ENCODE measurements around the gene UMAD1.

The UMAD1 gene

DNA sequence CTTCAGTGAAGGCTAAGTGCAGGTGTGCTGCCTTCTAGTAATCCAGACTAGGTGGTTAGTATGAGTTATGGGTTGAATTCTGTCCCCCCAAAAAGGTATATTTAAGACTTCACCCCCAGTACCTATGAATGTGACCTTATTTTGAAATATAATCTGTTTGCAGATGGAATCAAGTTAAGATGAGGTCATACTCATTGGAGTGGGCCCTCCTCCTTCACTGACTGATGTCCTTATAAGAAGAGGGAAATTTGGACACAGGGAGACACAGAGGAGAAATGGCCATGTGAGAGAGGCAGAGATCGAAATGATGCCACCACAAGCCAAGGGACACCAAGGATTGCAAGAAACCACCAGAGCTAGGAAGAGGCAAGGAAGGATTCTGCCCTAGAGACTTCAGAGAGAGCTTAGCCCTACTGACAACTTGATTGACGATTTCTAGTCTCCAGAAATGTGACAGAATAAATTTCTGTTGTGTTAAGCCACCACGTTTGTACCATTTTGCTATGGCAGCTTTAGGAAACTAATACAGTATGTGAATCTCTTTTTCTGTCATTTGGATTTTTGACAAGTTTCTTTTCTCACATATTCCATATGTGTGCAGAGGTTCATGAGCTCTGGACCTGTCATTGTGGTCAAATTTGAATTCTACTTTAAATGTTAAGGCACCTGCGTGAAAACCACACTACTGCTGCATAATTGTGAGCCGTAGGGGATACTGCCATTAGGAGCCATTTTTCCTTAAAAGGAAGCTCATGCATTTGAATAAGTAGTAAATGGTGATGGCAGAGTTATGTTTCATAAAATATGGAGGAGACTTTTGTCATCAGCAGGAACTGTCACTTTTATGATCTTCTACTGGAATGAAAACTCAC, 80.4 kb downstream of the UMAD1 start:
- no peak for DNase-seq

DNA sequence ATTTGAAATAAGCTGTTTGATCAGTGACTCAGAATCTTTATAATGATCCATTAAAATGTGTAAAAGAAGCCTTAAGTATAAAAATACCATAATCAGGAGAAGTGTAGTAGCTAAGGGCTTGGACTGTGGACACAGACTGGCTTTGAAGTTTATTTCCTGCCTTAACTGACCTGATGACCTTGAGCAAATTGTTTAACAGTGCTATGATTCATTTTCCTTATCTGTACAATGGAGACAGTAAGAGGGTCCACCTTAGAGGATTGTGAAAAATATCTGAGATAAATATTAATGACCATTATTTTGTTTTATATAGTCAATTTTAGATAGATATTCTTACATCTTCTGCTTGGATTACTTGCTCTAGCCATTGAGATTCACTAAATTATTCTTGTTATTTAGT, 91.2 kb downstream of the UMAD1 start:
- no peak for DNase-seq

- no peak for DNase-seq
Measured at GRCh38 chr7:7732621-7733281, 92.2 kb downstream of the UMAD1 start.

GRCh38 chr7:7736671-7737070, 96.1 kb downstream of the UMAD1 start:
- DNase-seq = no peak

DNA sequence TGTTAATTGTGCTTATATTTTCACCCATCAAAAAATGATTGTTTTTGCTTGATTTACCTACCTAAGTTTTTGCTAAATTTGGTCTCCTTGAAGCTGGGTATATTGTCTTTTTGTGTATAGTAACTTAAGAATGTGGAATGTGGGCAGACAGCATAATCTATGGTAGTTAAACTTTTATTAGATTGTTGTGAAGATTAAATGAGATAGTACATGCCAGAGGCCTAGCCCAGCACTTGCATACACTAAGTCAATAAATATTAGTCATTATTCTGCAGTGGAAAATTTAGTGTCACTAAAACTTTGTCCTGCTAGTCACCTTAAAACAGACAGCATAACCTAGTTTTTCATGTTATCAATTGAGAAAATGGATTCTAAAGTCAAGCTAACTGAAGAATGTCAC, 97.1 kb downstream of the UMAD1 start:
- no peak for DNase-seq

DNA sequence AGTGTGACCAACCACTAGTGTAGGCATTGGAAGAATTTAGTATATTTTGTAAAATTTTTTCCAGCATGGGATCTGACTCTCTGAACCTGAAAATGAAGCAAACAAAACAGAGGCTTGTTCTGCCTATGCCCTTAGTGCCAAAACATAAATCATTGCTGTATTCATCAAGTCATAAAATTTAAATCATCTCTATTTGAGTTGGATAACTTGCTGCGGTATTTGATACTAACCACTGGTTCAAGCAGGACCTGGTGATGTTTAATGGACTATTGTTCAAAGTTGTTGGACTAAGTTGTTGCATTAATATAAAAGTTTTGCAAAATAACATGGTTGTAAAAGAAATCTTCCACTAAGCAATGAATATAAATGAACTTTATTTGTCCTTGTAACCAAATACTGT, 97.6 kb downstream of the UMAD1 start:
- no peak for DNase-seq

- DNase-seq = no peak
Measured at GRCh38 chr7:7738622-7739021, 98.1 kb downstream of the UMAD1 start.

DNA sequence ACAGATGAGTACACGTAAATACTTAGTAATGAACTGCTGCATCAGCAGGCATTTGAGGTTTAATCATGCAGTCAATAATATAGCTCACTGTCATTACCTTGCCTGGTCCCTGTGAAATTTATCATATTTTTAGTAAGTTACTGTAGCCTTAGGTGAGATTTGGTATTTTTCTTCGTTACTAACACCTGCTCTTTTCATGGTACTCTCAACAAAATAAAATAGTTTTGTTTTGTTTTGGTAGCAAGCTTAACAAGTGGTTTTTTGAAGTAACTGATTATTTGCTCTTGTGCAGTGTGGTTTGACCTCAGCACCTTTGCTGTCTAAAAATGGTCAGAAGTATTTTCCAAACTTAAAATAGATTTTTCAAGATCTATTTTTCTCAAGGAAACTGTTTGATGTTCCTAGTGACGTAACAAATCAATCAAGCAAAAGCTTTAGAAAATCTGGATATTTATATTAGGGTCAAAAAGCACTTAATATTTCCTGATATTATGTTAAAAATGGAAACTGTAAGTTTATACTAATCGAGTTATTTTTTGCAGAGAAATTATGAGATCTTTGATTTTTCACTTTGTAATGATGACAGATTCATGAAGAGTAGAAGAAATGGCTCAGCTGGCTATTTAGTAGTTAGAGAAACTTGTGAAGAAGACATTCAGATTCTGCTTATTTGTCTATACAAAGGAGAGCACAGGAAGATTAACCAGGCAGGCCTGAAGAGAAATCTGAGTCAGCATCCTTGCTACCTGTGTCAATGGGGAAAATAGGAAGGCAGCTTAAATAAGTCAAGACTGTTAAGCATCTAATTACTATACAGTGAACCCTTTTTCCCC, 98.9 kb downstream of the UMAD1 start:
- no peak for DNase-seq

- DNase-seq = no peak
Measured at GRCh38 chr7:7740037-7740355, 99.4 kb downstream of the UMAD1 start.

DNA sequence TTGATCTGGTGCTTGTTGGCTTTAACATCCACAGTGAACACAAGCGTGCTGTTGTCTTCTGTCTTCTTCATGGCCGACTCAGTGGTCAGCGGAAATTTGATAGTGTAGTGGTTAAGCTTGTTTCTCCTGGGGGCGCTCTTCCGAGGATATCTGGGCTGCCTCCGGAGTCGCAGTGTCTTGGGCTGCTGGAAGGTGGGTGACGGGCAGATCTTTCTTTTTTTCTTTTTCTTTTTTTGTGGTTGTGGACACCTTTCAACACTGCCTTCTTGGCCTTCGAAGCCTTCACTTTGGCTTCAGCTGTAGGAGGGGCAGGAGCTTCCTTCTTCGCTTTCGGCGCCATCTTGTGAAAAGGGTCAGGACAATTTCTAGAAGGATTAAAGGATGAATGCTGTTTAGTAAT, 101.7 kb downstream of the UMAD1 start:
- no peak for DNase-seq

DNA sequence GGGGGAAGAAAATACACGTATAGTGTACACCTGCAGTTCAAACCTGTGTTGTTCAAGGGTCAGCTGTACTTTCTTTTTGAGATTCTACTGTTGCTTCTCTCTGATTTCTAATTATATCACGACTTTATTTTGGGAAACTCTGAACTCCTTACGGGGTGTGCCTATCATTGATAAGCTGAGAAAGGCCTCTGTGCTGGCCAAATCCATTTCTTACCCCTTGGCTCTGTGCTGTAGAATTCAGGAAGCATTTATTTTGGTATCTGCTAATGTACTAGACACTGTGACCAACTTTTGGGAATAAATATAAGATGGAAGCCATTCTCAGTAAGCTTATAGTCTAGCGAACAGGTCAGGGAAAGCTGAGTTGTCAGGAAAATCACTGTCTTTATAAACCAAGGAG, 104.7 kb downstream of the UMAD1 start:
- DNase-seq = no peak

- DNase-seq = no peak
Measured at GRCh38 chr7:7745966-7746365, 105.4 kb downstream of the UMAD1 start.

DNA sequence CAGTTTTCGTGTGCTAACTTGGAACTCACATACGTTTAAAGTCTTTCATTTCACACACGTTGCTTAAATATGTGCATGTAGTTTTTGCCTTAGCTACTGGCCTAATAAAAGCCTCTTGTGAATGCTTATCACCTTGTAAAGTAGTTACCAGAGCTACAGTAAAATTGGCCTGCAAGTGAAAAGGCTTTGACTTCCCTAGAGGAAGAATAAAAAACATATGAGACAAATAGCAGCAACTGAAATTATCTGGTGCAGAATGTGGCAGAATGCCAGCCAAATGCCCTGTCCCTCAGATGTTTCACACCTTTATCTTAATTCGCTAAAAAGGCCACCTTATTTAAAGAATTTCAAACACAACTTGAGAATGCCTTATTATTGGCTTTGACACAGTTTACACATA, 105.9 kb downstream of the UMAD1 start:
- no peak for DNase-seq

- no peak for DNase-seq
Measured at GRCh38 chr7:7750571-7751242, 110.2 kb downstream of the UMAD1 start.

DNA sequence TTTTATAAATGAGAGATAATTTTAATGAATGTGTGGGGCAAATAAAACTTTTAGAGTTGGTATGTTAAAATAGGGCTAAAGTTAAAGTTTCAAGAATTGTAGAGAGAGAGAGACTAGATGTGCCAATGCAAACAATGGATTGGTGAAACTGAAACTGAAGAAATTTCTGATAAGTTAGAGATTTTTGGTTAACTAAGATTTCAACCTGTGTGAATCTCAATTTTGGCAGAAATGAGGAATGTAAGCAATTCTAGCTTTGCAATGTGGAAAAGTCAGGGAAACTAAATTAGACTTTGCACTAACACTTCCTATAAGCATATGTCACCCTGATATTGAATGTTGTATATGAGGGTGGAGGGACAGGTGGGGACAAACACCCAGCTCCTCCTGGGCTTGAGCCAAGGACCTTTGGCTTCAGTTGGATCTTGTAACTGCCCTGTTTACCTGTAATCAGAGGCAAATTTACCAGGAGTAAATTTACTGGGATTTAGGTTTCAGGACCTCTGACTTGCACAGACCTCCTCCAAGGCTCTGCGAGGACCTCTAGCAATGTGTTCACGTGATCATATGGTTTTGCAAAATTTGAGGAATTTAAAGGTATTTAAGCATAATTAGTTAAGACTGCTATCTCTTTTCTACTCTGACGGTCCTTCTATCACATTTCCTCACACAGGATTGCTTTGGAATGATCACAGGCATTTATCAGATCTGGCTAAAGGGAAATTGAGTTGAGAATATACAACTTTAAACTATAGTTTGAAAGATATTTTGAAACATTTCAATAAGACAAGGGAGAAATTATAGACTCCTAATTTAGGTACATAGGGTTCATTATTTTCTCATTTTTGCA, 110.9 kb downstream of the UMAD1 start:
- DNase-seq = no peak

GRCh38 chr7:7756577-7756976, 116.0 kb downstream of the UMAD1 start:
- no peak for DNase-seq

GRCh38 chr7:7757576-7757975, 117.0 kb downstream of the UMAD1 start:
- DNase-seq = no peak

- no peak for DNase-seq
Measured at GRCh38 chr7:7761340-7761973, 120.9 kb downstream of the UMAD1 start.

GRCh38 chr7:7761974-7762779, 121.6 kb downstream of the UMAD1 start:
- no peak for DNase-seq
